Endothelial cell of umbilical vein (primary cell): ENCODE measurements around the gene OR2AG1. TPM values are rescaled to one million over a fixed set of nuclear protein-coding genes. Genes with fewer than 3 reads are reported as not detected.

Experiments
- BruUV-seq: library from RNA; stranded (reverse); fragments of 400-500 nt; replicated peaks from 2 replicates; lab custom pipeline; 2021; lab: Mats Ljungman, UMichigan
- CTCF ChIA-PET: fragments of 300-600, 350-600 bp; sonication (Branson Sonifier 250); formaldehyde crosslinking; loops from one replicate; lab custom pipeline; 2021; ENCODE audit warnings: antibody characterized with exemption, inconsistent platforms; lab: Charles Lee
- POLR2A ChIA-PET: fragments of 300-600, 350-600 bp; sonication (Branson Sonifier 250); formaldehyde crosslinking; loops from one replicate; lab custom pipeline; 2021; ENCODE audit warnings: antibody characterized with exemption, inconsistent platforms; lab: Charles Lee
- DNase-seq: peaks from one replicate; pipeline ENCODE4 v3.0.0-alpha.2; 2011; ENCODE audit warnings: low read depth, low spot score
- FAIRE-seq: peaks from 2 replicates; lab custom pipeline; 2011; peaks lifted over from hg19 to GRCh38; lab: Jason Lieb, UNC
- H2AFZ ChIP-seq: 2 replicates; pipeline ENCODE4 v1.6.0; 2012; ENCODE audit warnings: low read depth, low read length, control low read depth, inconsistent platforms
- H3K27ac ChIP-seq: 2 replicates; pipeline ENCODE4 v1.5.1; 2011; ENCODE audit warnings: low read depth, mild to moderate bottlenecking, control low read depth, low read length, moderate library complexity; ENCODE audit not compliant: insufficient read depth
- H3K27me3 ChIP-seq, 2 experiments: 2 replicates each; pipeline versions ENCODE4 v1.6.0 to v1.6.1; 2011; ENCODE audit warnings: low read length in 2 of 2, mixed read lengths in 1 of 2; ENCODE audit not compliant: control insufficient read depth in 2 of 2, insufficient read depth in 2 of 2
- H3K36me3 ChIP-seq, 2 experiments: 2 replicates in 1 of 2; 3 replicates in 1 of 2; pipeline ENCODE4 v1.5.1; 2011; ENCODE audit warnings: low read length in 2 of 2, mild to moderate bottlenecking in 1 of 2, moderate library complexity in 1 of 2; ENCODE audit not compliant: control insufficient read depth in 2 of 2, insufficient read depth in 2 of 2; ENCODE audit errors: extremely low read depth in 1 of 2
- H3K4me1 ChIP-seq: 3 replicates; pipeline ENCODE4 v1.5.1; 2011; ENCODE audit warnings: mild to moderate bottlenecking, low read length; ENCODE audit not compliant: control insufficient read depth, insufficient read depth; ENCODE audit errors: extremely low read depth
- H3K4me2 ChIP-seq: 2 replicates; pipeline ENCODE4 v1.6.1; 2011; ENCODE audit warnings: low read length, control low read depth, mixed read lengths; ENCODE audit not compliant: insufficient read depth
- H3K4me3 ChIP-seq, 3 experiments: fragments of 200-600 bp in 1 of 3; sonication (generic), shearing (Covaris generic) in 1 of 3; replicated peaks in 1 of 3; 2 replicates each; pipeline ENCODE4 v1.5.1; 2011 to 2016; ENCODE audit warnings: control low read depth in 3 of 3, low read length in 3 of 3, mild to moderate bottlenecking in 2 of 3, inconsistent platforms in 1 of 3, low read depth in 1 of 3, moderate library complexity in 1 of 3; ENCODE audit not compliant: insufficient read depth in 1 of 3
- H3K79me2 ChIP-seq: 2 replicates; pipeline ENCODE4 v1.6.0; 2012; ENCODE audit warnings: low read length, inconsistent platforms; ENCODE audit not compliant: control insufficient read depth, insufficient read depth
- H3K9ac ChIP-seq: replicated peaks from 2 replicates; pipeline ENCODE3; 2011; ENCODE audit warnings: low read length, control low read depth; ENCODE audit not compliant: insufficient read depth; ENCODE audit errors: extremely low read depth
- H3K9me1 ChIP-seq: replicated peaks from 3 replicates; pipeline ENCODE4 v1.6.0; 2011; ENCODE audit warnings: mild to moderate bottlenecking, low read length; ENCODE audit not compliant: control insufficient read depth, insufficient read depth; ENCODE audit errors: extremely low read depth
- H3K9me3 ChIP-seq: replicated peaks from 2 replicates; pipeline ENCODE4 v1.5.1; 2012; ENCODE audit warnings: low read length, inconsistent platforms; ENCODE audit not compliant: control insufficient read depth, insufficient read depth
- H4K20me1 ChIP-seq: replicated peaks from 2 replicates; pipeline ENCODE3; 2011; ENCODE audit warnings: mild to moderate bottlenecking, low read length; ENCODE audit not compliant: control insufficient read depth, insufficient read depth; ENCODE audit errors: extremely low read depth
- EZH2 ChIP-seq: IDR thresholded peaks from 2 replicates; pipeline ENCODE4 v1.6.1; 2012; ENCODE audit warnings: borderline replicate concordance, low read depth, mild to moderate bottlenecking, moderate library complexity, low read length, inconsistent platforms; ENCODE audit not compliant: severe bottlenecking
- FOS ChIP-seq: IDR thresholded peaks from 2 replicates; pipeline ENCODE4 v1.6.1; 2011; ENCODE audit warnings: mild to moderate bottlenecking, low read length, moderate library complexity, borderline replicate concordance; ENCODE audit not compliant: insufficient read depth
- GATA2 ChIP-seq: IDR thresholded peaks from 2 replicates; pipeline ENCODE4 v1.7.0; 2011; ENCODE audit warnings: low read depth, mild to moderate bottlenecking, moderate library complexity, mixed read lengths, low read length; ENCODE audit not compliant: insufficient read length, insufficient read depth
- JUN ChIP-seq: IDR thresholded peaks from 2 replicates; pipeline ENCODE4 v1.6.1; 2011; ENCODE audit warnings: borderline replicate concordance, low read depth; ENCODE audit not compliant: insufficient read length, insufficient read depth
- MYC ChIP-seq: IDR thresholded peaks from one replicate; pipeline ENCODE4 v1.6.1; 2011; ENCODE audit warnings: mild to moderate bottlenecking, low read depth, low read length
- POLR2A ChIP-seq: IDR thresholded peaks from 2 replicates; pipeline ENCODE4 v1.6.1; 2012; ENCODE audit warnings: low read depth, mild to moderate bottlenecking, control low read depth, low read length
- POLR2AphosphoS5 ChIP-seq: IDR thresholded peaks from 2 replicates; pipeline ENCODE4 v1.6.1; 2012; ENCODE audit warnings: low read depth, mild to moderate bottlenecking, control low read depth, low read length, moderate library complexity; ENCODE audit not compliant: insufficient read depth
- dilution Hi-C: fragments of 300-500 bp; cut with MboI; formaldehyde crosslinking; loops from one replicate; pipeline ENCODE4 v1.15.0; 2019; ENCODE audit warnings: low sequenced_read_pairs; ENCODE audit not compliant: extremely low pct_ligation_motif_present
- intact Hi-C: fragments of 100-400 bp; cut with micrococcal nuclease; formaldehyde crosslinking; loops from one replicate; pipeline ENCODE4 v1.10.0; 2022
- polyA plus RNA-seq, 4 experiments: library from polyadenylated mRNA; depleted of rRNA in 3 of 4; stranded (reverse) in 3 of 4; unstranded in 1 of 4; fragments of >200 nt; gene quantifications; 2 replicates each; pipeline versions ENCODE4 v1.2.1 to v1.2.3, GENCODE V29; 2011 to 2012; ENCODE audit warnings: missing spikeins in 1 of 4
- total RNA-seq: library from RNA; stranded (reverse); gene quantifications from 2 replicates; pipeline ENCODE4 v1.2.3, GENCODE V29; 2021
- TF ChIP-seq, protein P1 (sequence below): IDR thresholded peaks from 2 replicates; pipeline ENCODE4 v1.6.1; 2011; ENCODE audit not compliant: insufficient read depth, insufficient read length
- TF ChIP-seq, protein P2 (sequence below), 2 donors: IDR thresholded peaks; 1 replicate in 1 of 2; 2 replicates in 1 of 2; pipeline ENCODE4 v1.5.1; 2011; ENCODE audit warnings: low read length in 2 of 2, mild to moderate bottlenecking in 2 of 2, moderate library complexity in 2 of 2, control low read depth in 1 of 2, inconsistent platforms in 1 of 2, low read depth in 1 of 2; ENCODE audit not compliant: insufficient read depth in 1 of 2; ENCODE audit errors: extremely low read depth in 1 of 2

The OR2AG1 gene
- total and polyA plus RNA-seq, 2 donors (not counting 3 experiments of a cell fraction or from before 2014, with no cell fraction given), result not detected

- no peaks in the 10 kb centered on the region for H3K4me1 ChIP-seq
- TF ChIP-seq, protein P1, sequence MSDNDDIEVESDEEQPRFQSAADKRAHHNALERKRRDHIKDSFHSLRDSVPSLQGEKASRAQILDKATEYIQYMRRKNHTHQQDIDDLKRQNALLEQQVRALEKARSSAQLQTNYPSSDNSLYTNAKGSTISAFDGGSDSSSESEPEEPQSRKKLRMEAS, result no peak
- TF ChIP-seq GATA2, result no peak
- no peak for TF ChIP-seq EZH2
- no peak for TF ChIP-seq POLR2A
- TF ChIP-seq POLR2AphosphoS5, result no peak
- TF ChIP-seq MYC, result no peak
- no peak for TF ChIP-seq JUN
- TF ChIP-seq FOS, result no peak
- TF ChIP-seq, protein P2, sequence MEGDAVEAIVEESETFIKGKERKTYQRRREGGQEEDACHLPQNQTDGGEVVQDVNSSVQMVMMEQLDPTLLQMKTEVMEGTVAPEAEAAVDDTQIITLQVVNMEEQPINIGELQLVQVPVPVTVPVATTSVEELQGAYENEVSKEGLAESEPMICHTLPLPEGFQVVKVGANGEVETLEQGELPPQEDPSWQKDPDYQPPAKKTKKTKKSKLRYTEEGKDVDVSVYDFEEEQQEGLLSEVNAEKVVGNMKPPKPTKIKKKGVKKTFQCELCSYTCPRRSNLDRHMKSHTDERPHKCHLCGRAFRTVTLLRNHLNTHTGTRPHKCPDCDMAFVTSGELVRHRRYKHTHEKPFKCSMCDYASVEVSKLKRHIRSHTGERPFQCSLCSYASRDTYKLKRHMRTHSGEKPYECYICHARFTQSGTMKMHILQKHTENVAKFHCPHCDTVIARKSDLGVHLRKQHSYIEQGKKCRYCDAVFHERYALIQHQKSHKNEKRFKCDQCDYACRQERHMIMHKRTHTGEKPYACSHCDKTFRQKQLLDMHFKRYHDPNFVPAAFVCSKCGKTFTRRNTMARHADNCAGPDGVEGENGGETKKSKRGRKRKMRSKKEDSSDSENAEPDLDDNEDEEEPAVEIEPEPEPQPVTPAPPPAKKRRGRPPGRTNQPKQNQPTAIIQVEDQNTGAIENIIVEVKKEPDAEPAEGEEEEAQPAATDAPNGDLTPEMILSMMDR (IDR thresholded peaks at IDR 0.05; ENCODE audit: extremely low read depth in 1 of 2, insufficient read depth in 1 of 2, low read depth in 1 of 2, low read length in 2 of 2), result no peak
- H3K9me1 ChIP-seq, result no peaks in the 10 kb centered on the region
- ChIA-PET CTCF (interaction anchor here (1.0 to 2.2 kb wide), 6 partner anchors 16 to 625 kb away, joined by 3 to 6 read pairs (median 3); partner anchors contain the start of genes NLRP14 and ZNF214), POLR2A (no interaction called here)
- H3K27me3 ChIP-seq, result no peaks in the 10 kb centered on the region
- no peak for DNase-seq
- intact Hi-C loops, result no loop called here
- BruUV-seq, result no TSS peak
- no peak overlapping the region for H3K9ac ChIP-seq
- no peaks in the 10 kb centered on the region for H4K20me1 ChIP-seq
- dilution Hi-C loops, result no loop called here
- no peaks in the 10 kb centered on the region for H3K9me3 ChIP-seq
- no peak overlapping the region for H3K4me3 ChIP-seq
- no peak overlapping the region for H3K27ac ChIP-seq
- FAIRE-seq, result no peak
- no peaks in the 10 kb centered on the region for H3K79me2 ChIP-seq
- H3K4me2 ChIP-seq, result no peak overlapping the region
- H3K36me3 ChIP-seq, result no peaks in the 10 kb centered on the region
- H2AFZ ChIP-seq, result no peak overlapping the region
These were observed 34.9 kb downstream of the OR2AG1 start for GRCh38 chr11:6817694-6818093.
